LNCAP (cell line): ENCODE measurements around the gene BHLHE23.
A peak's percentile ranks its signal among the peaks of the same experiment; 100 is the strongest.

Experiments used
- TF ChIP-seq, protein P1 (sequence below): fragments of 450-650 bp; IDR thresholded peaks from 2 replicates; pipeline ENCODE4 v1.5.1; 2017; ENCODE audit warnings: mild to moderate bottlenecking

BHLHE23 gene

GRCh38 chr20:63014710-63015109 is 7.9 kb upstream of the BHLHE23 start:
- TF ChIP-seq, protein P1, sequence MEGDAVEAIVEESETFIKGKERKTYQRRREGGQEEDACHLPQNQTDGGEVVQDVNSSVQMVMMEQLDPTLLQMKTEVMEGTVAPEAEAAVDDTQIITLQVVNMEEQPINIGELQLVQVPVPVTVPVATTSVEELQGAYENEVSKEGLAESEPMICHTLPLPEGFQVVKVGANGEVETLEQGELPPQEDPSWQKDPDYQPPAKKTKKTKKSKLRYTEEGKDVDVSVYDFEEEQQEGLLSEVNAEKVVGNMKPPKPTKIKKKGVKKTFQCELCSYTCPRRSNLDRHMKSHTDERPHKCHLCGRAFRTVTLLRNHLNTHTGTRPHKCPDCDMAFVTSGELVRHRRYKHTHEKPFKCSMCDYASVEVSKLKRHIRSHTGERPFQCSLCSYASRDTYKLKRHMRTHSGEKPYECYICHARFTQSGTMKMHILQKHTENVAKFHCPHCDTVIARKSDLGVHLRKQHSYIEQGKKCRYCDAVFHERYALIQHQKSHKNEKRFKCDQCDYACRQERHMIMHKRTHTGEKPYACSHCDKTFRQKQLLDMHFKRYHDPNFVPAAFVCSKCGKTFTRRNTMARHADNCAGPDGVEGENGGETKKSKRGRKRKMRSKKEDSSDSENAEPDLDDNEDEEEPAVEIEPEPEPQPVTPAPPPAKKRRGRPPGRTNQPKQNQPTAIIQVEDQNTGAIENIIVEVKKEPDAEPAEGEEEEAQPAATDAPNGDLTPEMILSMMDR: no peak

DNA sequence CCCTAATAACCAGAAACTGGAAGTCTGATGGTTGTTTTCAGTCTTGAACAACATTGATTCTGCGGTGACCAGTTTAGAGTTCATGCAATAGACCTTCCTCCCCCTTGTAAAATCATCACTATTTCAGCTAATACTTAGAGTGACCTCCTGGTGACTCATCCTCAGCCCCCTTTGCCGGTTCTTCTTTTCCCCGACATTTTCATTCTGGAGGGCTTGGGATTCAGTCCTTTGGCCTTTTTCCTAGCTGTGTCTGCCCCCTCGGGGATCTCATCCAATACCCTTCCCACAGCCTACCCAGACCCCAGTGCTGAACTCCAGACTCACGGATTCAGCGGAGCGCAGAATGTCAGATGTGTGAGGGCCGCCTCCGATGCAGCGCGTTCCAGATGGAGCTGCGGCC is 7.5 kb upstream of the BHLHE23 start:
- TF ChIP-seq, protein P1: no peak

GRCh38 chr20:63013207-63013606 is 6.4 kb upstream of the BHLHE23 start:
- TF ChIP-seq, protein P1: no peak

GRCh38 chr20:63011798-63012197 is 5.0 kb upstream of the BHLHE23 start:
- TF ChIP-seq, protein P1: no peak

GRCh38 chr20:63009988-63010769 is 3.4 kb upstream of the BHLHE23 start:
- TF ChIP-seq, protein P1: no peak

DNA sequence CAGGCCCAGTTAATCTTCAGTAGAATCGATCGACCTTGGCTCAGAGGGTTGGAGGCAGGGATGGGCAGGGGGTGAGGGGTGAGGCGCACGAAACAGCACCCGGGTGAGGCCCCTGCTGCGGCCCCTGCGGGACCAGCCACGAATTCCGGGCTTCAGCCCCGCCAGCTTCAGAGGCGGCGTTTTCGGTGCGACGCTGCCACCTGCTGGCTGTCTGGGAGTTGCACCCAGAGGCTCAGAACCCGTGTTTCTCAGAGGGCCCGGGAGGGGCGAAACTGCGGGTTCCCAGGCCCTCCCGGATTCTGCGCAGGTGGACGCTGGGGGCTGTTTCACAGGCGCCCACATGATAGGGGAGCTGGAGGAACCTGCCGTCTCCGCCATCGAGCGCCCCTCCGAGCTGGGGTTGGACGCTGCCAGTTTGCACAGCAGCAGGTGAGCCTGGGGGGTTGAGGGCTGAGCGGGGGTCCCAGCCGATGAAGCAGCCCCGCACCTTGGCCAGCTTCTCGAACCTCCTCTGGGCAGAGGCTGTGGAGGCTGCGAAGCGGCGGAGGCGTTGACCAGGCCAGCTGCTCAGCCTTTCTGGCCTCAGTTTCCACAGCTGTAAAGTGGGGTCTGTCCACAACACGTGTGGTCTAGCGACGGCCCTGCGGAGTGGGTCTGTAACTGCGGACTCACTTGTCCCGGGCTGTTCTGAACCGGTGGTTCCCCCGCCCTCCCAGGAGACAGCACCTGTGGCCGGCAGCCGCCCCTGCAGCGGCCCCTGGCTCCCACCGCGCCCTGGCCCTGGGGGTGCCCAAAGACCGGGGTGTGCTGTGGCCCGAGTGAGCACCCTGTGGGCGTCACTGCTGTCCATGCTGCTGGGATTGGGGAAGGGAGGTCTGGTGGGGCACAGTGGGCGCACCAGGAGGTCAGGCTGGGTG is 2.5 kb upstream of the BHLHE23 start:
- TF ChIP-seq, protein P1: peak; percentile 91

- TF ChIP-seq, protein P1: no peak
These were observed 1.8 kb upstream of the BHLHE23 start for GRCh38 chr20:63008541-63009044.
